ENCODE data around the gene ATP2C2.

GRCh38 chr16:84446084-84446483 lies 77.7 kb downstream of the ATP2C2 start:
- no peak for TF ChIP-seq FOXP2 (optimal IDR thresholded peaks at IDR 0.05; ENCODE audit: borderline replicate concordance, extremely low read depth, extremely low read length, insufficient read depth)
- no peak for TF ChIP-seq POLR2AphosphoS5 (IDR thresholded peaks at IDR 0.05; ENCODE audit: low read depth, low read length)
- TF ChIP-seq, protein P1, sequence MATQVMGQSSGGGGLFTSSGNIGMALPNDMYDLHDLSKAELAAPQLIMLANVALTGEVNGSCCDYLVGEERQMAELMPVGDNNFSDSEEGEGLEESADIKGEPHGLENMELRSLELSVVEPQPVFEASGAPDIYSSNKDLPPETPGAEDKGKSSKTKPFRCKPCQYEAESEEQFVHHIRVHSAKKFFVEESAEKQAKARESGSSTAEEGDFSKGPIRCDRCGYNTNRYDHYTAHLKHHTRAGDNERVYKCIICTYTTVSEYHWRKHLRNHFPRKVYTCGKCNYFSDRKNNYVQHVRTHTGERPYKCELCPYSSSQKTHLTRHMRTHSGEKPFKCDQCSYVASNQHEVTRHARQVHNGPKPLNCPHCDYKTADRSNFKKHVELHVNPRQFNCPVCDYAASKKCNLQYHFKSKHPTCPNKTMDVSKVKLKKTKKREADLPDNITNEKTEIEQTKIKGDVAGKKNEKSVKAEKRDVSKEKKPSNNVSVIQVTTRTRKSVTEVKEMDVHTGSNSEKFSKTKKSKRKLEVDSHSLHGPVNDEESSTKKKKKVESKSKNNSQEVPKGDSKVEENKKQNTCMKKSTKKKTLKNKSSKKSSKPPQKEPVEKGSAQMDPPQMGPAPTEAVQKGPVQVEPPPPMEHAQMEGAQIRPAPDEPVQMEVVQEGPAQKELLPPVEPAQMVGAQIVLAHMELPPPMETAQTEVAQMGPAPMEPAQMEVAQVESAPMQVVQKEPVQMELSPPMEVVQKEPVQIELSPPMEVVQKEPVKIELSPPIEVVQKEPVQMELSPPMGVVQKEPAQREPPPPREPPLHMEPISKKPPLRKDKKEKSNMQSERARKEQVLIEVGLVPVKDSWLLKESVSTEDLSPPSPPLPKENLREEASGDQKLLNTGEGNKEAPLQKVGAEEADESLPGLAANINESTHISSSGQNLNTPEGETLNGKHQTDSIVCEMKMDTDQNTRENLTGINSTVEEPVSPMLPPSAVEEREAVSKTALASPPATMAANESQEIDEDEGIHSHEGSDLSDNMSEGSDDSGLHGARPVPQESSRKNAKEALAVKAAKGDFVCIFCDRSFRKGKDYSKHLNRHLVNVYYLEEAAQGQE (IDR thresholded peaks at IDR 0.05; ENCODE audit: insufficient read depth in 1 of 2, low read depth in 2 of 2, low read length in 2 of 2): no peak
- no peak for TF ChIP-seq TAF1 (IDR thresholded peaks at IDR 0.05; ENCODE audit: borderline replicate concordance, insufficient read depth, low read length)

All from PFSK-1 (cell line).